GM19467 (cell line): Measurements from ENCODE around the gene ABCA2.

Experiments used
- ATAC-seq: cut with Tn5 transposase; IDR thresholded peaks from one replicate; pipeline ENCODE4 v1.9.1; 2021; ENCODE audit warnings: mild to moderate bottlenecking, moderate library complexity; ENCODE audit not compliant: unreplicated experiment

The ABCA2 gene

GRCh38 chr9:136982232-136983051 is 45.6 kb downstream of the ABCA2 start, which contains the start of gene LCNL1:
Gene LCNL1, plus strand, starts transcription at chr9:136982993. Its CDS starts 594 bp downstream, at chr9:136983587.
- ATAC-seq = no peak

GRCh38 chr9:136981588-136982231 is 46.3 kb downstream of the ABCA2 start:
- no peak for ATAC-seq

GRCh38 chr9:136980669-136981478 is 47.2 kb downstream of the ABCA2 start:
- ATAC-seq = no peak

GRCh38 chr9:136979769-136980587 is 48.1 kb downstream of the ABCA2 start:
- no peak for ATAC-seq

GRCh38 chr9:136978865-136979544 is 49.0 kb downstream of the ABCA2 start:
- no peak for ATAC-seq

GRCh38 chr9:136978073-136978864 is 49.8 kb downstream of the ABCA2 start:
- no peak for ATAC-seq

- ATAC-seq = no peak
These were observed 50.4 kb downstream of the ABCA2 start for GRCh38 chr9:136977649-136978072.

- ATAC-seq = no peak
These were observed 50.8 kb downstream of the ABCA2 start, which contains the start of gene PTGDS for GRCh38 chr9:136977223-136977622. Gene PTGDS, plus strand, starts transcription at chr9:136977504. Its CDS starts 75 bp downstream, at chr9:136977579.

GRCh38 chr9:136975644-136976043 is 52.4 kb downstream of the ABCA2 start:
- ATAC-seq = no peak

GRCh38 chr9:136974817-136975535 is 53.1 kb downstream of the ABCA2 start:
- no peak for ATAC-seq

- no peak for ATAC-seq
These were observed 54.1 kb downstream of the ABCA2 start for GRCh38 chr9:136973618-136974617.

- no peak for ATAC-seq
These were observed 55.3 kb downstream of the ABCA2 start for GRCh38 chr9:136972743-136973142.

GRCh38 chr9:136972335-136972734 is 55.7 kb downstream of the ABCA2 start:
- no peak for ATAC-seq

GRCh38 chr9:136971746-136972145 is 56.3 kb downstream of the ABCA2 start:
- no peak for ATAC-seq

GRCh38 chr9:136970361-136970760 is 57.7 kb downstream of the ABCA2 start:
- ATAC-seq = no peak

GRCh38 chr9:136969774-136970173 is 58.3 kb downstream of the ABCA2 start:
- ATAC-seq = no peak

GRCh38 chr9:136969150-136969549 is 58.9 kb downstream of the ABCA2 start:
- no peak for ATAC-seq
